Left ventricle myocardium inferior (tissue), 1 donor: Measurements from ENCODE around the gene CHRM4. TPM values are rescaled to one million over a fixed set of nuclear protein-coding genes. Genes with fewer than 3 reads are reported as not detected.

Experiments used
- DNase-seq: peaks from one replicate; pipeline ENCODE4 v3.0.0-alpha.2; 2020
- H3K27ac ChIP-seq: fragments of 200-600 bp; replicated peaks from 2 replicates; pipeline ENCODE4 v1.8.0; 2021
- H3K27me3 ChIP-seq: fragments of 200-600 bp; 2 replicates; pipeline ENCODE4 v1.8.0; 2021; ENCODE audit warnings: low read depth
- H3K36me3 ChIP-seq: fragments of 200-600 bp; 2 replicates; pipeline ENCODE4 v1.8.0; 2021
- H3K4me1 ChIP-seq: fragments of 200-600 bp; 2 replicates; pipeline ENCODE4 v1.8.0; 2021
- H3K4me3 ChIP-seq: fragments of 200-600 bp; 2 replicates; pipeline ENCODE4 v1.8.0; 2021; ENCODE audit warnings: mild to moderate bottlenecking, moderate library complexity
- H3K9me3 ChIP-seq: fragments of 200-600 bp; replicated peaks from 2 replicates; pipeline ENCODE4 v1.8.0; 2021
- intact Hi-C: fragments of 100-400 bp; cut with micrococcal nuclease; formaldehyde crosslinking; loops from one replicate; pipeline ENCODE4 v1.11.0; 2022
- total RNA-seq: library from RNA; stranded (reverse); fragmentation: NEBNext Ultra II Directional; extraction: Animal tissue kit (Norgen Biotek cat#: 25700); gene quantifications from one replicate; pipeline ENCODE4 v1.2.1, GENCODE V29; 2021
- TF ChIP-seq, protein P1 (sequence below): fragments of 200-600 bp; IDR thresholded peaks from 2 replicates; pipeline ENCODE4 v1.8.0; 2021; ENCODE audit warnings: antibody characterized with exemption, mild to moderate bottlenecking, borderline replicate concordance
- donor health status: DM: no; HTN: yes; CAD: no; lungs with severe emphysema.

Gene CHRM4
- total RNA-seq, 1 donor from 2014 or later = not detected

DNA sequence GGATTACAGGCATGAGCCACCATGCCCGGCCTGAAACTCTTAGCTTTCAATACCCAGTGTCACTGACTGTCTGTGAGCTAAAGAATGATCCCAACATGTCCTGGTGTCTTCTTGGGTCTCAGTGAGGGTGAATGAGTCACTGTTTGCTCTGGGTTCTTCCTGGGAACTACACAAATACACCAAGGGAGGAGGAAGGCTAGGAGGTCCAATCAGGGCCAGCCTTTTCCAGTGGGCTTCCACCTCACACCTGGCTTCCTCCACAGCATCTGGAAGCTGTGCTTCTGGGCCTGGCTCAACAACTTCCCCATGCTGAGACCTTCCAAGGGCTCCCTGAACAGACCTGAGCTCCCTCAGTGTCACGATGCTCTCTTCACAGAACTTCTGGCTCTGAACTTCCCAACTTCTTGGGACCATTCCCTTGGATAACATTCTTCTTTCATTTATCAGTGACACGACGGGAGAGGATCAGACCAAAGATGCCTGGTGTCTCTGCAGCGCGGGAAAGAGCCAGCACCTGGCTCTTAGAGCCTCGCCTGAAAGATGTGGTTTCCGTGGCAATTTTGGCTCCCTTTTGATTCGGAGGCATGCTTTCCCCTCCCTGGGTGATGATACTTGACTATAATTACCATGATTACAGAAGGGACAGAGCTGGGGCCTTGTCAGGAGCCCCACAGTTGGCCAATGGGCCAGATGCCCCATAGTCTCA, 22.3 kb upstream of the CHRM4 start:
- DNase-seq = no peak
- no peak overlapping the region for H3K4me3 ChIP-seq
- TF ChIP-seq, protein P1, sequence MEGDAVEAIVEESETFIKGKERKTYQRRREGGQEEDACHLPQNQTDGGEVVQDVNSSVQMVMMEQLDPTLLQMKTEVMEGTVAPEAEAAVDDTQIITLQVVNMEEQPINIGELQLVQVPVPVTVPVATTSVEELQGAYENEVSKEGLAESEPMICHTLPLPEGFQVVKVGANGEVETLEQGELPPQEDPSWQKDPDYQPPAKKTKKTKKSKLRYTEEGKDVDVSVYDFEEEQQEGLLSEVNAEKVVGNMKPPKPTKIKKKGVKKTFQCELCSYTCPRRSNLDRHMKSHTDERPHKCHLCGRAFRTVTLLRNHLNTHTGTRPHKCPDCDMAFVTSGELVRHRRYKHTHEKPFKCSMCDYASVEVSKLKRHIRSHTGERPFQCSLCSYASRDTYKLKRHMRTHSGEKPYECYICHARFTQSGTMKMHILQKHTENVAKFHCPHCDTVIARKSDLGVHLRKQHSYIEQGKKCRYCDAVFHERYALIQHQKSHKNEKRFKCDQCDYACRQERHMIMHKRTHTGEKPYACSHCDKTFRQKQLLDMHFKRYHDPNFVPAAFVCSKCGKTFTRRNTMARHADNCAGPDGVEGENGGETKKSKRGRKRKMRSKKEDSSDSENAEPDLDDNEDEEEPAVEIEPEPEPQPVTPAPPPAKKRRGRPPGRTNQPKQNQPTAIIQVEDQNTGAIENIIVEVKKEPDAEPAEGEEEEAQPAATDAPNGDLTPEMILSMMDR = no peak
- intact Hi-C loops = no loop called here
- peaks cover 3% of the 10 kb centered on the region for H3K4me1 ChIP-seq
- H3K27me3 ChIP-seq = no peaks in the 10 kb centered on the region
- H3K9me3 ChIP-seq = no peaks in the 10 kb centered on the region
- no peak overlapping the region for H3K27ac ChIP-seq
- peaks cover 71% of the 10 kb centered on the region for H3K36me3 ChIP-seq

- H3K27ac ChIP-seq = no peak overlapping the region
- intact Hi-C loops = no loop called here
- H3K4me1 ChIP-seq = peaks cover 8% of the 10 kb centered on the region
- H3K27me3 ChIP-seq = no peaks in the 10 kb centered on the region
- TF ChIP-seq, protein P1 = no peak
- DNase-seq = no peak
- H3K36me3 ChIP-seq = peaks cover 78% of the 10 kb centered on the region
- H3K4me3 ChIP-seq = no peak overlapping the region
- H3K9me3 ChIP-seq = no peaks in the 10 kb centered on the region
Observed at GRCh38 chr11:46410021-46410420, 18.4 kb upstream of the CHRM4 start.

- intact Hi-C loops = no loop called here
- Histone ChIP-seq H3K4me1 (peaks cover 23% of the 10 kb centered on the region), H3K27ac (no peak overlapping the region), H3K36me3 (peaks cover 74% of the 10 kb centered on the region), H3K4me3 (no peak overlapping the region), H3K9me3 (no peaks in the 10 kb centered on the region), H3K27me3 (no peaks in the 10 kb centered on the region)
- no peak for DNase-seq
- TF ChIP-seq, protein P1 = no peak
Observed at GRCh38 chr11:46408407-46408986, 16.9 kb upstream of the CHRM4 start.

DNA sequence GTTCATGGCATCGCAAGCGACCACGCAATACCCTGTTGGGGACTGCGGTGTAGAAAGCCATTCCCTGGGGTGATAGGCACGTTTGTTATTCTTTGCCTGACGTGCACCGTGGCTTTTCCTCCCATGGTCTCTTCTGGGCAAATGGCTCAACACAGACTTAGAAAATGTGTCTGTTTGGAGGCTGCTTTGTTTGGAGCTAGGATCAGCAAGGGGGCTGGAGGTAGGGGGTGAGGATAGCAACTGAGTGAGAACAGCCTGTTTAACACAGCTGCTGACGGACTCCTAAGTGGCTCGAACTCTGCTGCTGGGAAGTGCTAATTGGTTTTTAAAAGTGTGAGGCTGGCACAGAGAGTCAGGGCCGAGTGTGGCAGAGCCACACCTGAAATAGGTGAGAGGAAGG, 16.1 kb upstream of the CHRM4 start:
- Histone ChIP-seq H3K4me1 (peaks cover 32% of the 10 kb centered on the region), H3K27me3 (no peaks in the 10 kb centered on the region), H3K4me3 (no peak overlapping the region), H3K36me3 (peaks cover 70% of the 10 kb centered on the region), H3K9me3 (no peaks in the 10 kb centered on the region), H3K27ac (no peak overlapping the region)
- TF ChIP-seq, protein P1 = no peak
- no peak for DNase-seq
- intact Hi-C loops = no loop called here

- Histone ChIP-seq H3K36me3 (peaks cover 52% of the 10 kb centered on the region), H3K27me3 (no peaks in the 10 kb centered on the region), H3K27ac (no peak overlapping the region), H3K4me1 (peaks cover 29% of the 10 kb centered on the region), H3K9me3 (no peaks in the 10 kb centered on the region), H3K4me3 (no peak overlapping the region)
- intact Hi-C loops = no loop called here
- TF ChIP-seq, protein P1 = no peak
- no peak for DNase-seq
Observed at GRCh38 chr11:46404476-46405017, 13.0 kb upstream of the CHRM4 start.
